Lung (tissue), 12 donors: ENCODE data around the gene MIGA1. TPM values are rescaled to one million over a fixed set of nuclear protein-coding genes. Genes with fewer than 3 reads are reported as not detected.
"Not testable (repeated sequence)": the region's sequence is repeated elsewhere in the genome, so short reads cannot be mapped to it uniquely, and the experiment has no call there.

ENCODE experiments used
- ATAC-seq: fragments of 200-7000 bp; cut with Tn5 transposase; one replicate; pipeline ENCODE4 v1.9.1; 2020; ENCODE audit warnings: moderate number of reproducible peaks; ENCODE audit not compliant: insufficient read depth, low FRiP score
- DNase-seq, 3 donors: peaks; one replicate each; pipeline ENCODE4 v3.0.0-alpha.2; 2013 to 2017
- H3K27ac ChIP-seq, 2 donors: one replicate each; pipeline ENCODE4 v1.5.1; 2013; ENCODE audit warnings: mild to moderate bottlenecking in 2 of 2, moderate library complexity in 2 of 2, control low read depth in 1 of 2, inconsistent platforms in 1 of 2, low read depth in 1 of 2, low read length in 1 of 2
- H3K27me3 ChIP-seq, 3 donors: one replicate each; pipeline ENCODE4 v1.5.1; 2013; ENCODE audit warnings: low read length in 2 of 3; ENCODE audit not compliant: control insufficient read depth in 3 of 3, insufficient read depth in 3 of 3
- H3K36me3 ChIP-seq, 4 donors: one replicate each; pipeline ENCODE4 v1.5.1; 2013; ENCODE audit warnings: low read length in 4 of 4, mild to moderate bottlenecking in 1 of 4, moderate library complexity in 1 of 4; ENCODE audit not compliant: control insufficient read depth in 4 of 4, insufficient read depth in 4 of 4
- H3K4me1 ChIP-seq, 5 donors: one replicate each; pipeline ENCODE4 v1.5.1; 2013; ENCODE audit warnings: low read length in 5 of 5, mild to moderate bottlenecking in 2 of 5, moderate library complexity in 1 of 5; ENCODE audit not compliant: control insufficient read depth in 5 of 5, insufficient read depth in 5 of 5
- H3K4me3 ChIP-seq: one replicate; pipeline ENCODE4 v1.5.1; 2013; ENCODE audit warnings: mild to moderate bottlenecking, control low read depth, moderate library complexity
- H3K9ac ChIP-seq, 2 donors: one replicate each; pipeline ENCODE4 v1.5.1; 2013; ENCODE audit warnings: low read length in 2 of 2, control low read depth in 1 of 2; ENCODE audit not compliant: insufficient read depth in 1 of 2
- H3K9me3 ChIP-seq, 4 donors: one replicate each; pipeline ENCODE4 v1.5.1; 2013; ENCODE audit warnings: low read length in 3 of 4, mild to moderate bottlenecking in 1 of 4, moderate library complexity in 1 of 4; ENCODE audit not compliant: control insufficient read depth in 4 of 4, insufficient read depth in 3 of 4
- CTCF ChIP-seq: IDR thresholded peaks from 2 replicates; pipeline ENCODE4 v1.5.1; 2012; ENCODE audit warnings: mild to moderate bottlenecking; ENCODE audit errors: control extremely low read depth, extremely low read depth
- WGBS, 2 donors: extraction: QIAGEN DNeasy Blood & Tissue Kit; methylation state at CpG; one replicate each; pipeline ENCODE4 v1.1.7; 2013; 5-methylcytosine and 5-hydroxymethylcytosine counted together
- polyA plus RNA-seq, 2 donors: library from polyadenylated mRNA; stranded (reverse); fragments of 200-250 nt; gene quantifications; one replicate each; pipeline ENCODE4 v1.2.1, GENCODE V29; 2013
- total RNA-seq, 2 donors: library from RNA; depleted of rRNA in 1 of 2; stranded (reverse); fragments of >200 nt in 1 of 2; gene quantifications; one replicate each; pipeline ENCODE4 v1.2.1, GENCODE V29; 2014 to 2021
- donor health status: control.
- donor health status: control.
- donor health status: Bipolar disorder and iron deficiency.
- donor health status: healthy.
- donor health status: DM: yes; HTN: yes; CAD: no.

The MIGA1 gene
- total and polyA plus RNA-seq, 4 donors, result 2.7 to 28.2 (median 8.5) TPM

GRCh38 chr1:77820121-77820520 is 40.7 kb downstream of the MIGA1 start:
- Histone ChIP-seq H3K9me3 (no peaks in the 10 kb centered on the region), H3K4me1 (peaks cover 0 to 4% (median 0%) of the 10 kb centered on the region in 5 donors), H3K36me3 (peaks cover 5 to 9% (median 6%) of the 10 kb centered on the region in 4 donors), H3K4me3 (no peak overlapping the region), H3K27ac (no peak overlapping the region), H3K27me3 (no peaks in the 10 kb centered on the region), H3K9ac (no peak overlapping the region)
- no peak for DNase-seq
- TF ChIP-seq CTCF, result no peak
- WGBS, 2 donors, result 95 to 97% methylated on average over 1 of the region's 1 CpG
- no peak for ATAC-seq

- no peak for TF ChIP-seq CTCF
- WGBS, 2 donors, result 87 to 95% methylated on average over 2 of the region's 2 CpGs
- Histone ChIP-seq H3K36me3 (peaks cover 0 to 7% (median 5%) of the 10 kb centered on the region in 4 donors), H3K4me3 (no peak overlapping the region), H3K27me3 (no peaks in the 10 kb centered on the region), H3K9ac (no peak overlapping the region), H3K9me3 (no peaks in the 10 kb centered on the region), H3K4me1 (peaks cover 0 to 4% (median 0%) of the 10 kb centered on the region in 5 donors), H3K27ac (no peak overlapping the region)
- DNase-seq (no peak), ATAC-seq (no peak)
Observed at GRCh38 chr1:77824079-77824478, 44.6 kb downstream of the MIGA1 start.

GRCh38 chr1:77824694-77825093 is 45.2 kb downstream of the MIGA1 start:
- 96 to 98% methylated on average over 1 of the region's 1 CpG for WGBS, 2 donors
- H3K4me1 ChIP-seq, result peaks cover 0 to 5% (median 0%) of the 10 kb centered on the region in 5 donors
- H3K4me3 ChIP-seq, result no peak overlapping the region
- no peaks in the 10 kb centered on the region for H3K27me3 ChIP-seq
- H3K9ac ChIP-seq, result no peak overlapping the region
- H3K27ac ChIP-seq, result peak overlapping the region in 1 of 2 donors; percentile 78
- no peaks in the 10 kb centered on the region for H3K9me3 ChIP-seq
- ATAC-seq (no peak), DNase-seq (no peak)
- no peak for TF ChIP-seq CTCF
- H3K36me3 ChIP-seq, result peaks cover 0 to 6% (median 4%) of the 10 kb centered on the region in 4 donors

- 43 to 53% methylated on average over 10 of the region's 10 CpGs for WGBS, 2 donors
- no peak for TF ChIP-seq CTCF
- H3K4me1 ChIP-seq, result peaks cover 0 to 9% (median 0%) of the 10 kb centered on the region in 5 donors
Observed at GRCh38 chr1:77825131-77825709, 45.8 kb downstream of the MIGA1 start.

GRCh38 chr1:77826851-77827250 is 47.4 kb downstream of the MIGA1 start:
- not testable (repeated sequence) for H3K36me3 ChIP-seq, ATAC-seq, H3K4me3 ChIP-seq, H3K9me3 ChIP-seq, DNase-seq, H3K27me3 ChIP-seq, H3K9ac ChIP-seq
- Histone ChIP-seq H3K27ac (peak overlapping the region in 1 of 2 donors; percentile 3), H3K4me1 (peaks cover 0 to 24% (median 13%) of the 10 kb centered on the region in 5 donors)
- 96 to 97% methylated on average over 8 of the region's 8 CpGs for WGBS, 2 donors

More at GRCh38 chr1:77825131-77825709, 45.8 kb downstream of the MIGA1 start:
- no peak overlapping the region for H3K4me3 ChIP-seq
- DNase-seq (peak in 2 of 3 donors; percentile 71 to 82), ATAC-seq (peak; percentile 89)
- peaks cover 0 to 6% (median 3%) of the 10 kb centered on the region in 4 donors for H3K36me3 ChIP-seq
- no peaks in the 10 kb centered on the region for H3K27me3 ChIP-seq
- H3K9ac ChIP-seq, result no peak overlapping the region
- H3K27ac ChIP-seq, result peak overlapping the region in 1 of 2 donors; percentile 78
- no peaks in the 10 kb centered on the region for H3K9me3 ChIP-seq
